WTC11 (cell line): ENCODE measurements around the gene KRT37. TPM values are rescaled to one million over a fixed set of nuclear protein-coding genes. Genes with fewer than 3 reads are reported as not detected.

Experiments
- ATAC-seq: fragments of 200-7000 bp; cut with Tn5 transposase; 2 replicates; pipeline ENCODE4 v1.10.0; 2021; ENCODE audit warnings: mild to moderate bottlenecking, moderate library complexity
- CTCF ChIA-PET: fragments of 300-600 bp; sonication (Branson Sonifier 250); formaldehyde crosslinking; loops from one replicate; lab custom pipeline; 2021; ENCODE audit warnings: antibody characterized with exemption; lab: Charles Lee
- POLR2A ChIA-PET: fragments of 350-600 bp; sonication (Branson Sonifier 250); formaldehyde crosslinking; loops from one replicate; lab custom pipeline; 2021; ENCODE audit warnings: antibody characterized with exemption; lab: Charles Lee
- DNase-seq: peaks from one replicate; pipeline ENCODE4 v3.0.0; 2021; ENCODE audit warnings: low spot score
- H3K27ac Mint-ChIP-seq: 2 replicates; pipeline ENCODE4 v1.8.0; 2021; ENCODE audit warnings: mixed read lengths
- H3K27me3 Mint-ChIP-seq: 2 replicates; pipeline ENCODE4 v1.8.0; 2021; ENCODE audit warnings: low read depth, mild to moderate bottlenecking, moderate library complexity, mixed read lengths
- H3K36me3 Mint-ChIP-seq: 2 replicates; pipeline ENCODE4 v1.8.0; 2021; ENCODE audit warnings: mixed read lengths
- H3K4me1 Mint-ChIP-seq: 2 replicates; pipeline ENCODE4 v1.8.0; 2022; ENCODE audit warnings: mixed read lengths
- H3K4me3 Mint-ChIP-seq: 2 replicates; pipeline ENCODE4 v1.8.0; 2021; ENCODE audit warnings: mild to moderate bottlenecking, moderate library complexity, mixed read lengths
- H3K9me3 Mint-ChIP-seq: 2 replicates; pipeline ENCODE4 v1.8.0; 2021; ENCODE audit warnings: mixed read lengths
- AR ChIP-seq: fragments of 250-450 bp; sonication (Bioruptor Pico); IDR thresholded peaks from 2 replicates; pipeline ENCODE4 v1.9.0; 2021; ENCODE audit warnings: mild to moderate bottlenecking
- ARID4B ChIP-seq: sonication (generic); formaldehyde crosslinking; IDR thresholded peaks from 2 replicates; pipeline ENCODE4 v1.8.0; 2023; ENCODE audit warnings: missing genetic modification reagents, mild to moderate bottlenecking, borderline replicate concordance
- CREM ChIP-seq: sonication (generic); formaldehyde crosslinking; IDR thresholded peaks from 2 replicates; pipeline ENCODE4 v1.8.1; 2022; ENCODE audit warnings: mild to moderate bottlenecking, missing genetic modification reagents, moderate library complexity
- ETV6 ChIP-seq: sonication (generic); formaldehyde crosslinking; IDR thresholded peaks from 2 replicates; pipeline ENCODE4 v1.8.1; 2022; ENCODE audit warnings: mild to moderate bottlenecking, missing genetic modification reagents
- FOXP4 ChIP-seq: sonication (generic); formaldehyde crosslinking; IDR thresholded peaks from 2 replicates; pipeline ENCODE4 v1.8.0; 2022; ENCODE audit warnings: mild to moderate bottlenecking, missing genetic modification reagents
- HMGXB4 ChIP-seq: sonication (generic); formaldehyde crosslinking; IDR thresholded peaks from 2 replicates; pipeline ENCODE4 v1.8.1; 2023; ENCODE audit warnings: mild to moderate bottlenecking, moderate library complexity, missing genetic modification reagents
- JAZF1 ChIP-seq: fragments of 250-450 bp; sonication (Bioruptor Pico); IDR thresholded peaks from 2 replicates; pipeline ENCODE4 v1.9.0; 2021; ENCODE audit warnings: moderate library complexity, mild to moderate bottlenecking, inconsistent platforms
- NR1H2 ChIP-seq: sonication (generic); formaldehyde crosslinking; IDR thresholded peaks from 2 replicates; pipeline ENCODE4 v1.9.0; 2021; ENCODE audit warnings: mild to moderate bottlenecking, moderate library complexity, missing genetic modification reagents
- NR3C1 ChIP-seq: sonication (generic); formaldehyde crosslinking; conservative IDR thresholded peaks from 2 replicates; pipeline ENCODE4 v1.8.1; 2023; ENCODE audit warnings: low read depth, mild to moderate bottlenecking, missing genetic modification reagents
- RORB ChIP-seq: fragments of 250-450 bp; sonication (Bioruptor Pico); IDR thresholded peaks from 2 replicates; pipeline ENCODE4 v1.9.0; 2021; ENCODE audit warnings: mild to moderate bottlenecking
- ZSCAN18 ChIP-seq: fragments of 250-450 bp; sonication (Bioruptor Pico); IDR thresholded peaks from 2 replicates; pipeline ENCODE4 v2.1.2; 2022; ENCODE audit warnings: mild to moderate bottlenecking, moderate library complexity
- total RNA-seq: library from RNA; stranded (reverse); gene quantifications from 3 replicates; pipeline ENCODE4 v1.2.3, GENCODE V29; 2021
- TF ChIP-seq, protein P1 (sequence below): sonication (generic); formaldehyde crosslinking; IDR thresholded peaks from 2 replicates; pipeline ENCODE4 v1.8.1; 2023; ENCODE audit warnings: mild to moderate bottlenecking, missing genetic modification reagents, moderate library complexity
- TF ChIP-seq, protein P2 (sequence below): sonication (generic); formaldehyde crosslinking; IDR thresholded peaks from 2 replicates; pipeline ENCODE4 v1.8.0; 2023; ENCODE audit warnings: mild to moderate bottlenecking, missing genetic modification reagents
- TF ChIP-seq, protein P3 (sequence below): sonication (generic); formaldehyde crosslinking; IDR thresholded peaks from 2 replicates; pipeline ENCODE4 v1.8.1; 2022; ENCODE audit warnings: low read depth, missing genetic modification reagents, borderline replicate concordance

The KRT37 gene
- total RNA-seq, 1 experiment from 2014 or later: not detected

DNA sequence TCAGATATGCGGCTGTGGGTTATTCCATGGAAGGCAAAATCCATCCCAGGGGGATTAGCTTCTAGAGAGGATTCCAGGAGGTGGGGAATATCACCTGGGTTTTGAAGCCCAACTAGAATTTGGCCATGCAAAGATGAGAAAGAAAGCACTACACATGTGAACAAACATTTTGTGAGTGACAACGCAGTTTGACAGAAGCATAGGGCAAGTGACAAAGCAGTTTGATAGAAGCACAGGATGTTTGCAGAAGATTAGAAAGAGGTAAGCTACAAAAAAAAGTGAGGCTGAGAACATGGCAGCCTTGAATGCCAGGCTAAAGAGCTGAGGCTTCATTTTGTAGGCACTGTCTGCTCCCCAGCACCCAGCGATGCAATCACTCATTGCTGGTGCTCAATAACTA, 28.7 kb upstream of the KRT37 start (continued):
- no peak for TF ChIP-seq ARID4B
- no peak for TF ChIP-seq AR (CRISPR knock-in tag)
- no peak for TF ChIP-seq FOXP4
- TF ChIP-seq ETV6 (CRISPR knock-in tag): no peak
- no peak for TF ChIP-seq ZSCAN18

DNA sequence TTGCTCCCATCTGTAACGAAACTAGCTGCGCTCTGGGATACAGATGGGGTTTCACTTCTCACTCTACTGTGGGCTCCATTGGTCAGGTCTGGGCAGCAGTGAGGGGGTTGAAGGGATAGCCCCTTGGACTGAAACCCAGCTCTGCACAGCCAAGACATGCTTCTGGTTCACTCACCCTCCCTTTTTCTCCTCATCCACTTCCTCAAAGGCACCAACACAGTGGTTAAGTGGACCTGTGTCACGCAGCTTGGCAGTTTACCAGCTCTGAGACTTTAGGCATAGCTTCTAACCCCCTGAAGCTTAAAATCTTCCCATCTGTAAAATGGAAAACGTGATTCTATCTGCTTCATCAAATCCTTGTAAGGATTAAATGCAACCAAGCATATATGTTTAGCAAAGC, 27.9 kb upstream of the KRT37 start:
- Mint-ChIP-seq H3K36me3 (peaks cover 15% of the 10 kb centered on the region), H3K9me3 (peaks cover 37% of the 10 kb centered on the region), H3K4me3 (no peak overlapping the region), H3K27me3 (peaks cover 10% of the 10 kb centered on the region), H3K27ac (no peak overlapping the region), H3K4me1 (no peaks in the 10 kb centered on the region)
- ATAC-seq: no peak
- DNase-seq: no peak
- ChIA-PET POLR2A (no interaction called here), CTCF (interaction anchor here (1.0 kb wide), 1 partner anchor 97 kb away, joined by 5 read pairs; no protein-coding TSS in a partner anchor)
- TF ChIP-seq NR3C1 (CRISPR knock-in tag) (no peak), JAZF1 (no peak), HMGXB4 (CRISPR knock-in tag) (no peak), RORB (CRISPR knock-in tag) (no peak), NR1H2 (CRISPR knock-in tag) (no peak), AR (CRISPR knock-in tag) (no peak), CREM (CRISPR knock-in tag) (no peak)
- TF ChIP-seq, protein P1, sequence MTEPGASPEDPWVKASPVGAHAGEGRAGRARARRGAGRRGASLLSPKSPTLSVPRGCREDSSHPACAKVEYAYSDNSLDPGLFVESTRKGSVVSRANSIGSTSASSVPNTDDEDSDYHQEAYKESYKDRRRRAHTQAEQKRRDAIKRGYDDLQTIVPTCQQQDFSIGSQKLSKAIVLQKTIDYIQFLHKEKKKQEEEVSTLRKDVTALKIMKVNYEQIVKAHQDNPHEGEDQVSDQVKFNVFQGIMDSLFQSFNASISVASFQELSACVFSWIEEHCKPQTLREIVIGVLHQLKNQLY (CRISPR knock-in tag): no peak
- TF ChIP-seq, protein P2, sequence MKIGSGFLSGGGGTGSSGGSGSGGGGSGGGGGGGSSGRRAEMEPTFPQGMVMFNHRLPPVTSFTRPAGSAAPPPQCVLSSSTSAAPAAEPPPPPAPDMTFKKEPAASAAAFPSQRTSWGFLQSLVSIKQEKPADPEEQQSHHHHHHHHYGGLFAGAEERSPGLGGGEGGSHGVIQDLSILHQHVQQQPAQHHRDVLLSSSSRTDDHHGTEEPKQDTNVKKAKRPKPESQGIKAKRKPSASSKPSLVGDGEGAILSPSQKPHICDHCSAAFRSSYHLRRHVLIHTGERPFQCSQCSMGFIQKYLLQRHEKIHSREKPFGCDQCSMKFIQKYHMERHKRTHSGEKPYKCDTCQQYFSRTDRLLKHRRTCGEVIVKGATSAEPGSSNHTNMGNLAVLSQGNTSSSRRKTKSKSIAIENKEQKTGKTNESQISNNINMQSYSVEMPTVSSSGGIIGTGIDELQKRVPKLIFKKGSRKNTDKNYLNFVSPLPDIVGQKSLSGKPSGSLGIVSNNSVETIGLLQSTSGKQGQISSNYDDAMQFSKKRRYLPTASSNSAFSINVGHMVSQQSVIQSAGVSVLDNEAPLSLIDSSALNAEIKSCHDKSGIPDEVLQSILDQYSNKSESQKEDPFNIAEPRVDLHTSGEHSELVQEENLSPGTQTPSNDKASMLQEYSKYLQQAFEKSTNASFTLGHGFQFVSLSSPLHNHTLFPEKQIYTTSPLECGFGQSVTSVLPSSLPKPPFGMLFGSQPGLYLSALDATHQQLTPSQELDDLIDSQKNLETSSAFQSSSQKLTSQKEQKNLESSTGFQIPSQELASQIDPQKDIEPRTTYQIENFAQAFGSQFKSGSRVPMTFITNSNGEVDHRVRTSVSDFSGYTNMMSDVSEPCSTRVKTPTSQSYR (CRISPR knock-in tag): no peak
- TF ChIP-seq, protein P3, sequence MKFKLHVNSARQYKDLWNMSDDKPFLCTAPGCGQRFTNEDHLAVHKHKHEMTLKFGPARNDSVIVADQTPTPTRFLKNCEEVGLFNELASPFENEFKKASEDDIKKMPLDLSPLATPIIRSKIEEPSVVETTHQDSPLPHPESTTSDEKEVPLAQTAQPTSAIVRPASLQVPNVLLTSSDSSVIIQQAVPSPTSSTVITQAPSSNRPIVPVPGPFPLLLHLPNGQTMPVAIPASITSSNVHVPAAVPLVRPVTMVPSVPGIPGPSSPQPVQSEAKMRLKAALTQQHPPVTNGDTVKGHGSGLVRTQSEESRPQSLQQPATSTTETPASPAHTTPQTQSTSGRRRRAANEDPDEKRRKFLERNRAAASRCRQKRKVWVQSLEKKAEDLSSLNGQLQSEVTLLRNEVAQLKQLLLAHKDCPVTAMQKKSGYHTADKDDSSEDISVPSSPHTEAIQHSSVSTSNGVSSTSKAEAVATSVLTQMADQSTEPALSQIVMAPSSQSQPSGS (CRISPR knock-in tag): no peak
